Endodermal cell (in vitro differentiated cells): Measurements from ENCODE around the gene ROBO1. TPM values are rescaled to one million over a fixed set of nuclear protein-coding genes. Genes with fewer than 3 reads are reported as not detected.

Experiments used
- DNase-seq: peaks from one replicate; pipeline ENCODE4 v3.0.0-alpha.2; 2017
- H3K27ac ChIP-seq: 2 replicates; pipeline ENCODE4 v1.5.1; 2013; ENCODE audit warnings: mild to moderate bottlenecking, low read depth, low read length, moderate library complexity
- H3K27me3 ChIP-seq: 2 replicates; pipeline ENCODE4 v1.6.1; 2013; ENCODE audit warnings: mild to moderate bottlenecking, low read length, moderate library complexity; ENCODE audit not compliant: insufficient read depth, control insufficient read depth, poor library complexity, severe bottlenecking
- H3K36me3 ChIP-seq: 2 replicates; pipeline ENCODE4 v1.7.0; 2013; ENCODE audit warnings: mild to moderate bottlenecking, low read length, moderate library complexity; ENCODE audit not compliant: control insufficient read depth, insufficient read depth
- H3K4me1 ChIP-seq: one replicate; pipeline ENCODE4 v1.7.0; 2013; ENCODE audit warnings: low read length; ENCODE audit not compliant: control insufficient read depth, insufficient read depth
- H3K4me3 ChIP-seq: 2 replicates; pipeline ENCODE4 v1.5.1; 2013; ENCODE audit warnings: mild to moderate bottlenecking, low read length, moderate library complexity
- H3K9ac ChIP-seq: 2 replicates; pipeline ENCODE4 v1.6.1; 2013; ENCODE audit warnings: mild to moderate bottlenecking, low read length, moderate library complexity; ENCODE audit not compliant: poor library complexity, severe bottlenecking; ENCODE audit errors: extremely low read depth
- H3K9me3 ChIP-seq: 2 replicates; pipeline ENCODE4 v1.6.1; 2013; ENCODE audit warnings: mild to moderate bottlenecking, low read length, moderate library complexity; ENCODE audit not compliant: control insufficient read depth
- H3K27ac Mint-ChIP-seq: 2 replicates; pipeline ENCODE4 v1.8.0; 2020; ENCODE audit warnings: mixed read lengths
- H3K27me3 Mint-ChIP-seq: 2 replicates; pipeline ENCODE4 v1.8.0; 2021; ENCODE audit warnings: mild to moderate bottlenecking, mixed read lengths; ENCODE audit not compliant: insufficient read depth
- H3K36me3 Mint-ChIP-seq: 2 replicates; pipeline ENCODE4 v1.8.0; 2020; ENCODE audit warnings: low read depth, mixed read lengths
- H3K4me1 Mint-ChIP-seq: 2 replicates; pipeline ENCODE4 v1.8.0; 2020; ENCODE audit warnings: mixed read lengths
- H3K4me3 Mint-ChIP-seq: 2 replicates; pipeline ENCODE4 v1.8.0; 2020; ENCODE audit warnings: mild to moderate bottlenecking, moderate library complexity, mixed read lengths
- H3K9me3 Mint-ChIP-seq: 2 replicates; pipeline ENCODE4 v1.8.0; 2020; ENCODE audit warnings: mild to moderate bottlenecking, mixed read lengths
- CTCF ChIP-seq: fragments of 200-600 bp; sonication (generic); conservative IDR thresholded peaks from 2 replicates; pipeline ENCODE4 v1.5.0; 2021; ENCODE audit warnings: antibody characterized with exemption, mild to moderate bottlenecking
- WGBS, 2 experiments: methylation state at CpG; one replicate each; pipeline versions ENCODE4 v1.1.5 to v1.1.7; 2013; ENCODE audit warnings: missing lambda C conversion rate in 2 of 2, mixed read lengths in 1 of 2; ENCODE audit not compliant: insufficient coverage in 1 of 2, insufficient read length in 1 of 2; 5-methylcytosine and 5-hydroxymethylcytosine counted together
- total RNA-seq, 2 donors: library from RNA; stranded (reverse); fragmentation: NEBNext Ultra II Directional in 1 of 2; extraction: Animal tissue kit (Norgen Biotek cat#: 25700) in 1 of 2; gene quantifications; 2 replicates in 1 of 2; 3 replicates in 1 of 2; pipeline ENCODE4 v1.2.1, GENCODE V29; 2021

ROBO1 gene
- total RNA-seq, 2 donors from 2014 or later, result 74.8 to 75.9 TPM

- no peaks in the 10 kb centered on the region for H3K36me3 Mint-ChIP-seq
- H3K4me3 Mint-ChIP-seq, result no peak overlapping the region
- Histone ChIP-seq H3K27ac (no peak overlapping the region), H3K27me3 (no peaks in the 10 kb centered on the region), H3K9ac (no peak overlapping the region), H3K4me3 (no peak overlapping the region), H3K4me1 (no peaks in the 10 kb centered on the region), H3K36me3 (no peaks in the 10 kb centered on the region), H3K9me3 (no peaks in the 10 kb centered on the region)
- H3K9me3 Mint-ChIP-seq, result no peaks in the 10 kb centered on the region
- no peaks in the 10 kb centered on the region for H3K27me3 Mint-ChIP-seq
- H3K27ac Mint-ChIP-seq, result no peak overlapping the region
- H3K4me1 Mint-ChIP-seq, result no peaks in the 10 kb centered on the region
- no peak for TF ChIP-seq CTCF
- DNase-seq, result no peak
- 70 to 88% methylated on average over 2 to 4 of the region's 4 CpGs for WGBS, 2 experiments
These were observed 422.6 kb downstream of the ROBO1 start for GRCh38 chr3:79344876-79345871.

GRCh38 chr3:79341961-79342360 is 425.8 kb downstream of the ROBO1 start:
- no peak overlapping the region for H3K27ac Mint-ChIP-seq
- Histone ChIP-seq H3K36me3 (no peaks in the 10 kb centered on the region), H3K27ac (no peak overlapping the region), H3K9me3 (no peaks in the 10 kb centered on the region), H3K9ac (no peak overlapping the region), H3K4me3 (no peak overlapping the region), H3K4me1 (no peaks in the 10 kb centered on the region), H3K27me3 (no peaks in the 10 kb centered on the region)
- H3K27me3 Mint-ChIP-seq, result no peaks in the 10 kb centered on the region
- H3K36me3 Mint-ChIP-seq, result no peaks in the 10 kb centered on the region
- H3K9me3 Mint-ChIP-seq, result peaks cover 5% of the 10 kb centered on the region
- no peaks in the 10 kb centered on the region for H3K4me1 Mint-ChIP-seq
- no peak for TF ChIP-seq CTCF
- DNase-seq, result no peak
- no peak overlapping the region for H3K4me3 Mint-ChIP-seq

GRCh38 chr3:79339846-79340245 is 428.0 kb downstream of the ROBO1 start:
- H3K27me3 ChIP-seq, result no peaks in the 10 kb centered on the region
- H3K27ac ChIP-seq, result no peak overlapping the region
- Mint-ChIP-seq H3K4me3 (no peak overlapping the region), H3K27me3 (no peaks in the 10 kb centered on the region), H3K9me3 (peaks cover 21% of the 10 kb centered on the region), H3K27ac (no peak overlapping the region), H3K36me3 (peaks cover 4% of the 10 kb centered on the region), H3K4me1 (no peaks in the 10 kb centered on the region)
- H3K4me1 ChIP-seq, result no peaks in the 10 kb centered on the region
- no peak overlapping the region for H3K4me3 ChIP-seq
- no peak overlapping the region for H3K9ac ChIP-seq
- 91 to 100% methylated on average over 3 of the region's 3 CpGs for WGBS, 2 experiments
- no peak for DNase-seq
- TF ChIP-seq CTCF, result no peak
- H3K36me3 ChIP-seq, result no peaks in the 10 kb centered on the region
- peaks cover 9% of the 10 kb centered on the region for H3K9me3 ChIP-seq
